IMR-90 (cell line): ENCODE measurements around the gene BCL11B. TPM values are rescaled to one million over a fixed set of nuclear protein-coding genes. Genes with fewer than 3 reads are reported as not detected.

ENCODE experiments used
- ATAC-seq: fragments of 200-7000 bp; cut with Tn5 transposase; 2 replicates; pipeline ENCODE4 v1.9.1; 2020; ENCODE audit warnings: low read depth, mild to moderate bottlenecking, moderate library complexity
- BruUV-seq: library from RNA; stranded (reverse); fragments of 400-500 nt; replicated peaks from 2 replicates; lab custom pipeline; 2021; lab: Mats Ljungman, UMichigan
- CTCF ChIA-PET: fragments of 300-600 bp; formaldehyde crosslinking; extraction: SDS; loops from one replicate; lab custom pipeline; 2021; ENCODE audit warnings: antibody characterized with exemption; lab: Yijun Ruan, JAX
- POLR2A ChIA-PET: fragments of 300-600 bp; sonication (Branson Sonifier 250); formaldehyde crosslinking; loops from one replicate; lab custom pipeline; 2022; ENCODE audit warnings: antibody characterized with exemption; ENCODE audit not compliant: unreplicated experiment; lab: Charles Lee
- DNase-seq: peaks from one replicate; pipeline ENCODE4 v3.0.0; 2013
- H2AFZ ChIP-seq: replicated peaks from 2 replicates; pipeline ENCODE3; 2013; ENCODE audit warnings: low read length, mild to moderate bottlenecking; ENCODE audit not compliant: poor library complexity
- H2AK5ac ChIP-seq: 2 replicates; pipeline ENCODE4 v1.6.1; 2013; ENCODE audit warnings: low read depth, low read length, inconsistent platforms
- H2AK9ac ChIP-seq: replicated peaks from 2 replicates; pipeline ENCODE3; 2013; ENCODE audit warnings: mild to moderate bottlenecking, low read depth, low read length, moderate library complexity; ENCODE audit not compliant: poor library complexity
- H2BK120ac ChIP-seq: 2 replicates; pipeline ENCODE4 v1.6.1; 2013; ENCODE audit warnings: low read depth, low read length, inconsistent platforms
- H2BK15ac ChIP-seq: 3 replicates; pipeline ENCODE4 v1.6.1; 2013; ENCODE audit warnings: low read depth, low read length, inconsistent platforms
- H2BK20ac ChIP-seq: 2 replicates; pipeline ENCODE4 v1.6.1; 2013; ENCODE audit warnings: low read depth, mild to moderate bottlenecking, inconsistent platforms, low read length, moderate library complexity
- H2BK5ac ChIP-seq: 2 replicates; pipeline ENCODE4 v1.6.1; 2013; ENCODE audit warnings: mild to moderate bottlenecking, low read depth, low read length, inconsistent platforms; ENCODE audit not compliant: poor library complexity, severe bottlenecking
- H3K14ac ChIP-seq: replicated peaks from 2 replicates; pipeline ENCODE4 v1.6.1; 2013; ENCODE audit warnings: low read depth, low read length, inconsistent platforms
- H3K18ac ChIP-seq: 2 replicates; pipeline ENCODE4 v1.6.1; 2013; ENCODE audit warnings: low read depth, low read length, control low read depth
- H3K23ac ChIP-seq: 2 replicates; pipeline ENCODE4 v1.6.1; 2013; ENCODE audit warnings: low read depth, low read length, inconsistent platforms
- H3K27ac ChIP-seq: 2 replicates; pipeline ENCODE4 v1.5.1; 2013; ENCODE audit warnings: mild to moderate bottlenecking, control low read depth, low read length; ENCODE audit not compliant: insufficient read depth
- H3K27me3 ChIP-seq: 2 replicates; pipeline ENCODE4 v1.6.1; 2013; ENCODE audit warnings: low read length; ENCODE audit not compliant: control insufficient read depth, insufficient read depth
- H3K36me3 ChIP-seq: 2 replicates; pipeline ENCODE4 v1.6.1; 2013; ENCODE audit warnings: low read length, mixed read lengths; ENCODE audit not compliant: control insufficient read depth, insufficient read depth
- H3K4ac ChIP-seq: 2 replicates; pipeline ENCODE4 v1.6.1; 2013; ENCODE audit warnings: low read depth, low read length, inconsistent platforms
- H3K4me1 ChIP-seq: 2 replicates; pipeline ENCODE4 v1.6.1; 2013; ENCODE audit warnings: low read length, mixed read lengths; ENCODE audit not compliant: control insufficient read depth, insufficient read depth
- H3K4me2 ChIP-seq: 2 replicates; pipeline ENCODE4 v1.6.1; 2013; ENCODE audit warnings: low read depth, mild to moderate bottlenecking, control low read depth, low read length, moderate library complexity
- H3K4me3 ChIP-seq: 2 replicates; pipeline ENCODE4 v1.5.1; 2013; ENCODE audit warnings: low read depth, mild to moderate bottlenecking, control low read depth, low read length, moderate library complexity; ENCODE audit not compliant: insufficient read depth
- H3K56ac ChIP-seq: 2 replicates; pipeline ENCODE4 v1.6.1; 2013; ENCODE audit warnings: low read length, inconsistent platforms; ENCODE audit not compliant: insufficient read depth; ENCODE audit errors: extremely low read depth
- H3K79me1 ChIP-seq, 2 experiments: 2 replicates each; pipeline ENCODE4 v1.6.1; 2013; ENCODE audit warnings: low read length in 2 of 2, inconsistent platforms in 1 of 2, low read depth in 1 of 2
- H3K9ac ChIP-seq: 2 replicates; pipeline ENCODE4 v1.6.1; 2013; ENCODE audit warnings: low read depth, low read length, control low read depth
- H3K9me1 ChIP-seq: 2 replicates; pipeline ENCODE4 v1.6.1; 2013; ENCODE audit warnings: low read length, inconsistent platforms; ENCODE audit not compliant: insufficient read depth
- H3K9me3 ChIP-seq: 2 replicates; pipeline ENCODE4 v1.6.1; 2013; ENCODE audit warnings: low read length; ENCODE audit not compliant: control insufficient read depth, insufficient read depth
- H4K20me1 ChIP-seq: 2 replicates; pipeline ENCODE4 v1.6.1; 2013; ENCODE audit warnings: low read length, inconsistent platforms; ENCODE audit not compliant: insufficient read depth
- H4K5ac ChIP-seq: 2 replicates; pipeline ENCODE4 v1.6.1; 2013; ENCODE audit warnings: mild to moderate bottlenecking, low read depth, low read length, control low read depth
- H4K8ac ChIP-seq, 2 experiments: 2 replicates each; pipeline ENCODE4 v1.6.1; 2013; ENCODE audit warnings: low read depth in 2 of 2, low read length in 2 of 2, control low read depth in 1 of 2, inconsistent platforms in 1 of 2
- H4K91ac ChIP-seq: 2 replicates; pipeline ENCODE4 v1.6.1; 2013; ENCODE audit warnings: low read depth, low read length, inconsistent platforms; ENCODE audit not compliant: insufficient read depth
- CHD1 ChIP-seq: IDR thresholded peaks from 2 replicates; pipeline ENCODE4 v1.6.1; 2012; ENCODE audit warnings: low read depth, low read length, improper control_type of control experiment
- FOS ChIP-seq: fragments of 150-350 bp; IDR thresholded peaks from 2 replicates; pipeline ENCODE4 v1.6.1; 2016; ENCODE audit warnings: low read depth, low read length
- MAZ ChIP-seq: IDR thresholded peaks from 2 replicates; pipeline ENCODE4 v1.6.1; 2012; ENCODE audit warnings: low read depth, mild to moderate bottlenecking, low read length, improper control_type of control experiment, moderate library complexity, borderline replicate concordance
- MXI1 ChIP-seq: IDR thresholded peaks from 2 replicates; pipeline ENCODE4 v1.6.1; 2012; ENCODE audit warnings: low read depth, mild to moderate bottlenecking, low read length, moderate library complexity, borderline replicate concordance
- RFX5 ChIP-seq: IDR thresholded peaks from 2 replicates; pipeline ENCODE4 v1.8.0; 2012; ENCODE audit warnings: low read depth, mild to moderate bottlenecking, low read length, moderate library complexity
- whole genome bisulfite sequencing, 2 experiments: methylation state at CpG; one replicate each; pipeline versions ENCODE4 v1.1.5 to v1.1.7; 2013; ENCODE audit warnings: missing lambda C conversion rate in 2 of 2; ENCODE audit not compliant: insufficient read length in 1 of 2; ENCODE audit errors: extremely low coverage in 2 of 2; 5-methylcytosine and 5-hydroxymethylcytosine counted together
- dilution Hi-C: fragments of 300-500 bp; cut with HindIII; formaldehyde crosslinking; loops from one replicate; pipeline ENCODE4 v1.14.3; 2018; ENCODE audit warnings: low sequenced_read_pairs; ENCODE audit not compliant: unreplicated experiment
- in situ Hi-C: fragments of 300-500 bp; cut with MboI; formaldehyde crosslinking; loops from 3 replicates; pipeline ENCODE4 v1.14.3; 2019; ENCODE audit warnings: low sequenced_read_pairs, inconsistent platforms, mixed read lengths
- intact Hi-C: fragments of 100-400 bp; cut with micrococcal nuclease; formaldehyde crosslinking; loops from 2 replicates; pipeline ENCODE4 v1.10.0; 2022
- polyA plus RNA-seq, 3 experiments: library from polyadenylated mRNA; depleted of rRNA; stranded (reverse); fragments of >200 nt; gene quantifications; 2 replicates each; pipeline ENCODE4 v1.2.3, GENCODE V29; 2012; ENCODE audit warnings: low replicate concordance in 1 of 3
- total RNA-seq: library from RNA; depleted of rRNA; stranded (reverse); fragments of >200 nt; gene quantifications from 2 replicates; pipeline ENCODE4 v1.2.3, GENCODE V29; 2012
- TF ChIP-seq, protein P1 (sequence below): fragments of 150-350 bp; IDR thresholded peaks from 2 replicates; pipeline ENCODE4 v1.6.1; 2017; ENCODE audit warnings: mild to moderate bottlenecking, antibody characterized with exemption, low read length, low read depth
- TF ChIP-seq, protein P2 (sequence below): fragments of 150-350 bp; IDR thresholded peaks from 2 replicates; pipeline ENCODE4 v1.6.1; 2016; ENCODE audit warnings: low read depth, mild to moderate bottlenecking, low read length, moderate library complexity, borderline replicate concordance

BCL11B gene
- total and polyA plus RNA-seq, 2 of the 4 experiments (the other 2 are of a cell fraction): under 0.01 TPM; not detected in 1

DNA sequence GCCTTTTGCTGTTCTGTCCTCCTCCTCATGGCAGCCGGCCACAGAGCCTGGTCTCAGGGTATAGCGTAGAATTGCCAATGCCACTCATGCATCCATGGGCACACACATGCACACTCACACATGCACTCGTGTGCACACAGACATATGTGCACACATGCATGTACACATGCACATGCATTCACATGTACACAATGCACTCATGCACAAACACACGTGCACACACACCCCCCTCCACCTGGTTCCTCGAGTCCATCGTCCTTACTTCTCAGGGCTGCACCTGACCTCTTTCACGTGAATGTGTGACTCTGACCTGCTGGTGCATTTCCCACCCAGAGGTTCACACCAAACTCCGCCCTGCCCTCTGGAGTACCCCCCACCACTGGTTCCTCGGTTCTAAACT is 60.6 kb downstream of the BCL11B start:
- H3K56ac ChIP-seq: no peak overlapping the region
- H3K27ac ChIP-seq: no peak overlapping the region
- no peaks in the 10 kb centered on the region; the same call in 1 of the 2 replicates for H3K9me1 ChIP-seq
- TF ChIP-seq MXI1 (no peak), CHD1 (no peak), FOS (no peak), RFX5 (no peak), MAZ (no peak)
- TF ChIP-seq, protein P1, sequence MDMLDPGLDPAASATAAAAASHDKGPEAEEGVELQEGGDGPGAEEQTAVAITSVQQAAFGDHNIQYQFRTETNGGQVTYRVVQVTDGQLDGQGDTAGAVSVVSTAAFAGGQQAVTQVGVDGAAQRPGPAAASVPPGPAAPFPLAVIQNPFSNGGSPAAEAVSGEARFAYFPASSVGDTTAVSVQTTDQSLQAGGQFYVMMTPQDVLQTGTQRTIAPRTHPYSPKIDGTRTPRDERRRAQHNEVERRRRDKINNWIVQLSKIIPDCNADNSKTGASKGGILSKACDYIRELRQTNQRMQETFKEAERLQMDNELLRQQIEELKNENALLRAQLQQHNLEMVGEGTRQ: no peak
- TF ChIP-seq, protein P2, sequence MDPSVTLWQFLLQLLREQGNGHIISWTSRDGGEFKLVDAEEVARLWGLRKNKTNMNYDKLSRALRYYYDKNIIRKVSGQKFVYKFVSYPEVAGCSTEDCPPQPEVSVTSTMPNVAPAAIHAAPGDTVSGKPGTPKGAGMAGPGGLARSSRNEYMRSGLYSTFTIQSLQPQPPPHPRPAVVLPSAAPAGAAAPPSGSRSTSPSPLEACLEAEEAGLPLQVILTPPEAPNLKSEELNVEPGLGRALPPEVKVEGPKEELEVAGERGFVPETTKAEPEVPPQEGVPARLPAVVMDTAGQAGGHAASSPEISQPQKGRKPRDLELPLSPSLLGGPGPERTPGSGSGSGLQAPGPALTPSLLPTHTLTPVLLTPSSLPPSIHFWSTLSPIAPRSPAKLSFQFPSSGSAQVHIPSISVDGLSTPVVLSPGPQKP: no peak
- BruUV-seq: no TSS peak
- no peak overlapping the region for H2BK20ac ChIP-seq
- H3K79me1 ChIP-seq: no peaks in the 10 kb centered on the region
- H3K4me2 ChIP-seq: no peak overlapping the region
- ATAC-seq (no peak), DNase-seq (no peak)
- peaks cover 25% of the 10 kb centered on the region for H3K9me3 ChIP-seq
- no peak overlapping the region for H3K18ac ChIP-seq
- WGBS, 2 experiments: 59% methylated on average over 3 of the region's 9 CpGs; no CpG with 5 or more reads in 1 of the 2 experiments
- no peak overlapping the region for H2BK120ac ChIP-seq
- no peak overlapping the region for H3K14ac ChIP-seq
- H4K20me1 ChIP-seq: no peaks in the 10 kb centered on the region
- no peak overlapping the region for H2BK5ac ChIP-seq
- no peak overlapping the region for H3K4me3 ChIP-seq
- H3K4ac ChIP-seq: no peak overlapping the region
- no peak overlapping the region for H2AK5ac ChIP-seq
- ChIA-PET POLR2A (no interaction called here), CTCF (no interaction called here)
- no peak overlapping the region for H2AK9ac ChIP-seq
- H4K8ac ChIP-seq: no peak overlapping the region
- H3K27me3 ChIP-seq: no peaks in the 10 kb centered on the region
- no peak overlapping the region for H4K91ac ChIP-seq
- H3K4me1 ChIP-seq: no peaks in the 10 kb centered on the region
- dilution Hi-C loops (no loop called here), in situ Hi-C loops (no loop called here), intact Hi-C loops (no loop called here)
- no peak overlapping the region for H2AFZ ChIP-seq
- no peak overlapping the region for H4K5ac ChIP-seq
- H3K23ac ChIP-seq: no peak overlapping the region
- H3K9ac ChIP-seq: no peak overlapping the region
- no peak overlapping the region for H2BK15ac ChIP-seq
- no peaks in the 10 kb centered on the region for H3K36me3 ChIP-seq
